B cell (primary cell): ENCODE results near the gene ZBTB16. TPM values are rescaled to one million over a fixed set of nuclear protein-coding genes. Genes with fewer than 3 reads are reported as not detected.

Source experiments
- ATAC-seq: fragments of 200-7000 bp; cut with Tn5 transposase; one replicate; pipeline ENCODE4 v1.10.0; 2021; ENCODE audit warnings: low read depth, mild to moderate bottlenecking, moderate number of reproducible peaks, moderate library complexity
- CTCF ChIA-PET: fragments of 350-600 bp; sonication (Branson Sonifier 250); formaldehyde crosslinking; loops from one replicate; lab custom pipeline; 2021; ENCODE audit warnings: antibody characterized with exemption, inconsistent platforms; lab: Charles Lee
- POLR2A ChIA-PET: fragments of 350-600 bp; sonication (Branson Sonifier 250); formaldehyde crosslinking; loops from one replicate; lab custom pipeline; 2021; ENCODE audit warnings: antibody characterized with exemption; lab: Charles Lee
- DNase-seq: peaks from one replicate; pipeline ENCODE4 v3.0.0; 2013
- H2AFZ ChIP-seq: 2 replicates; pipeline ENCODE4 v1.6.1; 2012; ENCODE audit warnings: mild to moderate bottlenecking, low read depth, low read length; ENCODE audit not compliant: insufficient read depth, poor library complexity, severe bottlenecking
- H3K27ac ChIP-seq, 2 donors: 1 replicate in 1 of 2; 2 replicates in 1 of 2; pipeline ENCODE4 v1.5.1; 2012 to 2013; ENCODE audit warnings: low read length in 2 of 2, mild to moderate bottlenecking in 2 of 2, moderate library complexity in 1 of 2
- H3K27me3 ChIP-seq, 4 experiments: fragments of 200-600 bp in 1 of 4; sonication (generic) in 1 of 4; replicated peaks in 1 of 4; 1 replicate in 2 of 4; 2 replicates in 2 of 4; pipeline versions ENCODE4 v1.6.1 to v1.7.0; 2013 to 2016; ENCODE audit warnings: low read length in 3 of 4, mild to moderate bottlenecking in 2 of 4, mixed read lengths in 1 of 4, moderate library complexity in 1 of 4; ENCODE audit not compliant: insufficient read depth in 4 of 4, control insufficient read depth in 3 of 4; ENCODE audit errors: control extremely low read depth in 1 of 4
- H3K36me3 ChIP-seq, 2 experiments: replicated peaks in 1 of 2; 1 replicate in 1 of 2; 2 replicates in 1 of 2; pipeline versions ENCODE4 v1.6.1 to v1.7.1; 2013; ENCODE audit warnings: low read length in 1 of 2; ENCODE audit not compliant: insufficient read depth in 2 of 2, control insufficient read depth in 1 of 2; ENCODE audit errors: control extremely low read depth in 1 of 2, extremely low read depth in 1 of 2
- H3K4me1 ChIP-seq, 2 donors: fragments of 200-600 bp in 1 of 2; sonication (generic) in 1 of 2; 1 replicate in 1 of 2; 2 replicates in 1 of 2; pipeline versions ENCODE4 v1.5.1 to v1.6.1; 2013 to 2017; ENCODE audit warnings: low read length in 2 of 2; ENCODE audit not compliant: control insufficient read depth in 2 of 2, insufficient read depth in 2 of 2
- H3K4me2 ChIP-seq: replicated peaks from 2 replicates; pipeline ENCODE3; 2012; ENCODE audit warnings: mild to moderate bottlenecking, low read depth, low read length; ENCODE audit not compliant: poor library complexity, severe bottlenecking
- H3K4me3 ChIP-seq, 5 experiments: fragments of 200-600 bp in 1 of 5; sonication (generic) in 1 of 5; 1 replicate in 3 of 5; 2 replicates in 2 of 5; pipeline versions ENCODE4 v1.5.1 to v1.7.0; 2011 to 2016; ENCODE audit warnings: low read length in 4 of 5, mild to moderate bottlenecking in 4 of 5, low read depth in 2 of 5, control low read depth in 1 of 5, moderate library complexity in 1 of 5; ENCODE audit not compliant: insufficient read depth in 1 of 5; ENCODE audit errors: control extremely low read depth in 1 of 5, extremely low read depth in 1 of 5
- H3K79me2 ChIP-seq: fragments of 200-600 bp; sonication (generic); one replicate; pipeline ENCODE4 v1.6.0; 2016; ENCODE audit warnings: low read length; ENCODE audit not compliant: control insufficient read depth, insufficient read depth
- H3K9ac ChIP-seq: fragments of 200-600 bp; sonication (generic); 2 replicates; pipeline ENCODE4 v1.6.1; 2017; ENCODE audit warnings: mild to moderate bottlenecking, low read length, moderate library complexity
- H3K9me3 ChIP-seq, 3 donors: one replicate each; pipeline versions ENCODE4 v1.6.1 to v1.7.1; 2013; ENCODE audit warnings: low read length in 2 of 3; ENCODE audit not compliant: control insufficient read depth in 2 of 3, insufficient read depth in 1 of 3; ENCODE audit errors: control extremely low read depth in 1 of 3
- H4K20me1 ChIP-seq: 2 replicates; pipeline ENCODE4 v1.6.0; 2012; ENCODE audit warnings: mild to moderate bottlenecking, low read length; ENCODE audit not compliant: insufficient read depth, control insufficient read depth, poor library complexity, severe bottlenecking
- H3K27ac Mint-ChIP-seq: one replicate; pipeline ENCODE4 v1.8.0; 2021; ENCODE audit warnings: mixed read lengths
- H3K27me3 Mint-ChIP-seq: one replicate; pipeline ENCODE4 v1.8.0; 2021; ENCODE audit warnings: mixed read lengths
- H3K4me1 Mint-ChIP-seq: one replicate; pipeline ENCODE4 v1.8.0; 2021; ENCODE audit warnings: mixed read lengths
- H3K4me3 Mint-ChIP-seq: one replicate; pipeline ENCODE4 v1.8.0; 2021; ENCODE audit warnings: mixed read lengths
- H3K9me3 Mint-ChIP-seq: one replicate; pipeline ENCODE4 v1.8.0; 2022; ENCODE audit warnings: mixed read lengths; ENCODE audit not compliant: insufficient read depth
- CTCF ChIP-seq: fragments of 200-600 bp; IDR thresholded peaks from one replicate; pipeline ENCODE4 v1.8.0; 2022; ENCODE audit warnings: antibody characterized with exemption, mild to moderate bottlenecking
- EZH2 ChIP-seq: IDR thresholded peaks from 2 replicates; pipeline ENCODE4 v1.6.1; 2012; ENCODE audit warnings: borderline replicate concordance, low read depth, mild to moderate bottlenecking, moderate library complexity, low read length; ENCODE audit not compliant: insufficient read depth, poor library complexity, severe bottlenecking
- WGBS: methylation state at CpG from one replicate; pipeline ENCODE4 v1.1.5; 2013; ENCODE audit warnings: missing lambda C conversion rate; ENCODE audit not compliant: insufficient coverage; 5-methylcytosine and 5-hydroxymethylcytosine counted together
- intact Hi-C: fragments of 100-400 bp; cut with micrococcal nuclease; formaldehyde crosslinking; loops from one replicate; pipeline ENCODE4 v1.10.0; 2022
- polyA plus RNA-seq: library from polyadenylated mRNA; depleted of rRNA; stranded (reverse); fragments of >200 nt; gene quantifications from 2 replicates; pipeline ENCODE4 v1.2.3, GENCODE V29; 2012
- total RNA-seq, 2 donors: library from RNA; stranded (reverse); fragments of 120-200 nt in 1 of 2; gene quantifications; 1 replicate in 1 of 2; 2 replicates in 1 of 2; pipeline versions ENCODE4 v1.2.3 to v1.2.4, GENCODE V29; 2013 to 2022

The ZBTB16 gene
- total and polyA plus RNA-seq, 2 donors (not counting 1 experiment from before 2014, with no cell fraction given), result 16.0 to 20.6 TPM

- POLR2A ChIA-PET, result no interaction called here
- CTCF ChIA-PET, result interaction anchor here (0.8 to 8.7 kb wide), 4 partner anchors 11 to 263 kb away, joined by 3 to 100 read pairs (median 12); no protein-coding TSS in a partner anchor
- no peaks in the 10 kb centered on the region for H3K36me3 ChIP-seq
- no peak overlapping the region for H3K27ac ChIP-seq
- Mint-ChIP-seq H3K27me3 (no peaks in the 10 kb centered on the region), H3K27ac (peak overlapping the region; percentile 90), H3K4me3 (no peak overlapping the region), H3K9me3 (no peaks in the 10 kb centered on the region), H3K4me1 (peaks cover 57% of the 10 kb centered on the region)
- H3K79me2 ChIP-seq, result no peaks in the 10 kb centered on the region
- peaks cover 59 to 62% of the 10 kb centered on the region in 2 donors for H3K4me1 ChIP-seq
- ATAC-seq (no peak), DNase-seq (no peak)
- no peaks in the 10 kb centered on the region for H4K20me1 ChIP-seq
- TF ChIP-seq EZH2 (no peak), CTCF (no peak)
- H3K9me3 ChIP-seq, result no peaks in the 10 kb centered on the region
- no CpG with 5 or more reads among the region's 6 CpGs for WGBS
- no peaks in the 10 kb centered on the region for H3K27me3 ChIP-seq
- intact Hi-C loops, result no loop called here
- H3K4me3 ChIP-seq, result no peak overlapping the region
- H3K9ac ChIP-seq, result no peak overlapping the region
- H2AFZ ChIP-seq, result no peak overlapping the region
- peak overlapping the region; percentile 73 for H3K4me2 ChIP-seq
Observed at GRCh38 chr11:114158421-114158820, 98.9 kb downstream of the ZBTB16 start.

GRCh38 chr11:114158886-114159285 is 99.4 kb downstream of the ZBTB16 start:
- Histone ChIP-seq H3K9me3 (no peaks in the 10 kb centered on the region), H3K27ac (peak overlapping the region; percentile 81 to 85), H3K4me1 (peaks cover 62 to 63% of the 10 kb centered on the region in 2 donors), H3K79me2 (no peaks in the 10 kb centered on the region), H4K20me1 (no peaks in the 10 kb centered on the region), H3K4me2 (peak overlapping the region; percentile 73), H3K4me3 (no peak overlapping the region), H3K27me3 (no peaks in the 10 kb centered on the region), H3K36me3 (no peaks in the 10 kb centered on the region), H2AFZ (no peak overlapping the region), H3K9ac (no peak overlapping the region)
- DNase-seq, result no peak
- H3K4me3 Mint-ChIP-seq, result peak overlapping the region; percentile 73
- intact Hi-C loops, result loop anchor here (1.0 kb wide), 1 partner anchor 319 kb away; no protein-coding TSS in a partner anchor
- WGBS, result 92% methylated on average over 7 of the region's 7 CpGs
- ChIA-PET POLR2A (interaction anchor here (0.9 to 2.5 kb wide), 3 partner anchors 28 to 263 kb away, joined by 4 to 17 read pairs (median 9); no protein-coding TSS in a partner anchor), CTCF (interaction anchor here (0.8 to 8.7 kb wide), 6 partner anchors 12 to 263 kb away, joined by 3 to 100 read pairs (median 8); no protein-coding TSS in a partner anchor)
- TF ChIP-seq EZH2, result no peak
- TF ChIP-seq CTCF, result no peak
- H3K27ac Mint-ChIP-seq, result peak overlapping the region; percentile 90
- H3K9me3 Mint-ChIP-seq, result no peaks in the 10 kb centered on the region
- peaks cover 62% of the 10 kb centered on the region for H3K4me1 Mint-ChIP-seq
- ATAC-seq, result no peak
- H3K27me3 Mint-ChIP-seq, result no peaks in the 10 kb centered on the region
